Gastroesophageal sphincter (tissue), 4 donors: ENCODE measurements around the gene FOXD3. TPM values are rescaled to one million over a fixed set of nuclear protein-coding genes. Genes with fewer than 3 reads are reported as not detected.

ENCODE experiments used
- ATAC-seq: fragments of 150-250 bp; one replicate; pipeline ENCODE4 v1.9.1; 2016; ENCODE audit warnings: mild to moderate bottlenecking, moderate library complexity
- H3K27ac ChIP-seq, 4 donors: fragments of 200-600 bp; sonication (generic) in 3 of 4; 1 replicate in 3 of 4; 2 replicates in 1 of 4; pipeline ENCODE4 v1.5.1; 2016 to 2019
- H3K27me3 ChIP-seq: fragments of 200-600 bp; sonication (generic); one replicate; pipeline ENCODE4 v1.5.1; 2019
- H3K36me3 ChIP-seq, 2 donors: fragments of 200-600 bp; sonication (generic); one replicate each; pipeline ENCODE4 v1.5.1; 2019; ENCODE audit warnings: control low read depth in 1 of 2
- H3K4me1 ChIP-seq, 3 donors: fragments of 200-600 bp; sonication (generic); 1 replicate in 2 of 3; 2 replicates in 1 of 3; pipeline ENCODE4 v1.5.1; 2016 to 2019; ENCODE audit warnings: control low read depth in 2 of 3
- H3K4me3 ChIP-seq, 2 donors: fragments of 200-600 bp; sonication (generic); one replicate each; pipeline ENCODE4 v1.5.1; 2019; ENCODE audit warnings: mild to moderate bottlenecking in 1 of 2, moderate library complexity in 1 of 2
- H3K9me3 ChIP-seq, 3 donors: fragments of 200-600 bp; sonication (generic); one replicate each; pipeline ENCODE4 v1.5.1; 2017 to 2019; ENCODE audit warnings: control low read depth in 2 of 3
- EP300 ChIP-seq: sonication (generic); formaldehyde crosslinking; IDR thresholded peaks from one replicate; pipeline ENCODE4 v1.6.1; 2017; ENCODE audit warnings: antibody characterized with exemption, mild to moderate bottlenecking
- POLR2A ChIP-seq, 2 donors: fragments of 450-650 bp; IDR thresholded peaks; one replicate each; pipeline ENCODE4 v1.6.1; 2017; ENCODE audit warnings: antibody characterized with exemption in 2 of 2, mild to moderate bottlenecking in 2 of 2, moderate library complexity in 1 of 2
- POLR2AphosphoS5 ChIP-seq: sonication (generic); formaldehyde crosslinking; IDR thresholded peaks from one replicate; pipeline ENCODE4 v1.6.1; 2017; ENCODE audit warnings: antibody characterized with exemption
- whole genome bisulfite sequencing, 2 donors: methylation state at CpG; one replicate each; pipeline ENCODE4 v1.1.5; 2018; ENCODE audit warnings: low coverage in 1 of 2; 5-methylcytosine and 5-hydroxymethylcytosine counted together
- total RNA-seq, 4 donors: library from RNA; depleted of rRNA; stranded (reverse); fragments of >200 nt; gene quantifications; one replicate each; pipeline ENCODE4 v1.1.0, GENCODE V29; 2016
- TF ChIP-seq, protein P1 (sequence below), 4 experiments: fragments of 200-600 bp in 2 of 4; fragments of 450-650 bp in 2 of 4; sonication (generic) in 1 of 4; IDR thresholded peaks; one replicate each; pipeline ENCODE4 v1.5.1; 2017 to 2019; ENCODE audit warnings: antibody characterized with exemption in 4 of 4, mild to moderate bottlenecking in 2 of 4, moderate library complexity in 2 of 4

Gene FOXD3
- total RNA-seq, 4 donors from 2014 or later, result 2.2 to 4.7 (median 2.5) TPM

DNA sequence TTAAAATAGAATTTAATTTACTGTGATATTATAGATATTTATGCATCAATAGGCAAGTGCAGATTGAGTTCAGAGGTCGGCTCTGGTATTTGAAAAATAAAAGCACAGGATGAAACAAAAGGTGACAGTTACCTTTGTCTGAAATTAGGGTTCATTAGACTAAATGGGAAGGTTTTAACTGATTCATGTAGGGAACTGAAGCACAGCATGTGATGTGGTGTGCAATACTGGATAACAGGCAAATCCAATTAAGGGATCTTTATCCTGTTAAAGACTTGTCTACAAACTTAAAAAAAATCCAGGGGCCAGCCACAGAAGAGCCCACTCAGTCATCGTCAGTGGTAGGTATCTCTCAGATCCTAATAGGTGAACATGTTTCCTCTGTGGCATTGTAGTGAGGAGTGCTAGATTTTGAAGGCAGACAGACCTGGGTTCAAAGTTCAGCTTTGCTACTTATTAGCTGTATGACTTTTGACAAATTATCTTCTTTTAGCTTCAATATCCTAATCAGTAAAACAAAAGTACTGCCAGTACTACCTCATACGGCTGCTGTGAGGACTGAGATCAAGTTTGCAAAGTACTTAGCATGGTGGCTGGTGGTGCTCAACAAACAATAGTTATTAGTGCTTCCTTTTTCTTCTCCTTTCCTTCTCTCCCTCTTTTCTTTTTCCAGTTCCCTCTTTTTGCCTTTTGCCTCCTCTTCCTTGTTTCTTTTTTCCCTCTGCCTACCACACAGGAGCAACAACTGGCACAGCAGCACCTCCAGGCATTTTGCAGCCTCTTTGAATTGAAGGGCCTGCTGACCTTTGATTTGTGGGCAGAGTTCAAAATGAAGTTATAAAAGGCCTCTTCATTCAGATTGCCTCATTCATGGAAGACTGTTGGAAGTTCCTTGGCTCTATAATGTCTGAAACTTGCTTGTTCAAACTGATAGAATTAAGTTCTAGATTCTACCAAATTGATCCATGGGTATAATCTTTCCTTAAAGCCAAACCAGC, 44.9 kb upstream of the FOXD3 start:
- H3K4me1 ChIP-seq, result no peaks in the 10 kb centered on the region
- H3K4me3 ChIP-seq, result no peak overlapping the region
- no peaks in the 10 kb centered on the region for H3K27me3 ChIP-seq
- no peak overlapping the region for H3K27ac ChIP-seq
- 57 to 60% methylated on average over 1 to 3 of the region's 3 CpGs for WGBS, 2 donors
- ATAC-seq, result no peak
- no peaks in the 10 kb centered on the region for H3K9me3 ChIP-seq
- TF ChIP-seq POLR2A (IDR thresholded peaks at IDR 0.05) (no peak), EP300 (no peak), POLR2AphosphoS5 (no peak)
- TF ChIP-seq, protein P1, sequence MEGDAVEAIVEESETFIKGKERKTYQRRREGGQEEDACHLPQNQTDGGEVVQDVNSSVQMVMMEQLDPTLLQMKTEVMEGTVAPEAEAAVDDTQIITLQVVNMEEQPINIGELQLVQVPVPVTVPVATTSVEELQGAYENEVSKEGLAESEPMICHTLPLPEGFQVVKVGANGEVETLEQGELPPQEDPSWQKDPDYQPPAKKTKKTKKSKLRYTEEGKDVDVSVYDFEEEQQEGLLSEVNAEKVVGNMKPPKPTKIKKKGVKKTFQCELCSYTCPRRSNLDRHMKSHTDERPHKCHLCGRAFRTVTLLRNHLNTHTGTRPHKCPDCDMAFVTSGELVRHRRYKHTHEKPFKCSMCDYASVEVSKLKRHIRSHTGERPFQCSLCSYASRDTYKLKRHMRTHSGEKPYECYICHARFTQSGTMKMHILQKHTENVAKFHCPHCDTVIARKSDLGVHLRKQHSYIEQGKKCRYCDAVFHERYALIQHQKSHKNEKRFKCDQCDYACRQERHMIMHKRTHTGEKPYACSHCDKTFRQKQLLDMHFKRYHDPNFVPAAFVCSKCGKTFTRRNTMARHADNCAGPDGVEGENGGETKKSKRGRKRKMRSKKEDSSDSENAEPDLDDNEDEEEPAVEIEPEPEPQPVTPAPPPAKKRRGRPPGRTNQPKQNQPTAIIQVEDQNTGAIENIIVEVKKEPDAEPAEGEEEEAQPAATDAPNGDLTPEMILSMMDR (IDR thresholded peaks at IDR 0.05), result no peak
- H3K36me3 ChIP-seq, result no peaks in the 10 kb centered on the region

DNA sequence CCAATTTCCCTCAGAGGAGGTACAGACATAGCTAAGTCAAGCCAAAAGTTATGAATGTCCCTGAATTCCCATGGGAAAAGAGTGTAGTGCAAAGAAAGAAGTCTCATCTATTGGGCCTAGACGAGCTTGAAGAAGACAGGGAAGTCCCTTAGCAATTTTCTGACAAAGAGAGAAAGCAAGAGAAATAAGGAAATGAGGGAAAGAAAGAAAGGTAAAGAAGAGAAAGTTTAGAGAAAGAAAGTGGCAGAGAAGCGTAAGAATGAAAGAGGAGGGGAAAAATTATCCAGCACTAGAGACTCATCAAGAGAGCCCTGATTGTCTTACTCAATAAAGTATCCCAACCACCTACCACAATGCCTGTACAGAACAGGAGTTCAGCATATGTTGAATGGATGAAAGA, 40.6 kb upstream of the FOXD3 start:
- TF ChIP-seq, protein P1 (IDR thresholded peaks at IDR 0.05), result no peak
- TF ChIP-seq POLR2A (IDR thresholded peaks at IDR 0.05), result no peak
- no peak for TF ChIP-seq EP300
- no peak for TF ChIP-seq POLR2AphosphoS5
- no peaks in the 10 kb centered on the region for H3K9me3 ChIP-seq
- H3K4me1 ChIP-seq, result no peaks in the 10 kb centered on the region
- H3K36me3 ChIP-seq, result no peaks in the 10 kb centered on the region
- H3K27ac ChIP-seq, result no peak overlapping the region
- no peak for ATAC-seq
- 76 to 79% methylated on average over 2 of the region's 2 CpGs for WGBS, 2 donors
- no peak overlapping the region for H3K4me3 ChIP-seq
- no peaks in the 10 kb centered on the region for H3K27me3 ChIP-seq

DNA sequence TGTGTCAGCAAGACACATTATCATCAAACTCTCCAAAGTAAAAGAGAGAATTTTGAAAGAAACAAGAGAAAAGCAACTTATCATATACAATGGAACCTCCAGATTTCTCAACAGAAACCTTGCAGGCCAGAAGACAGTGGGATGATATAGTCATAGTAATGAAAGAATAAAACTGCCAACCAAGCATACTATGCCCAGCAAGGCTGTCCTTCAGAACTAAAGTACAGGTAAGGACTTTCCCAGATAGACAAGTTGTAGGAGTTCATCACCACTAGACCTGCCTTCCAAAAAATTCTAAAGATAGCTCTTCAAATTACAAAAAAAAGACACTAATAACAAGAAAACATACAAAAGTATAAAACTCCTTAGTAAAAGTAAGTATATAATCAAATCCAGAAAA, 33.2 kb upstream of the FOXD3 start:
- peaks cover 0 to 31% (median 0%) of the 10 kb centered on the region in 3 donors for H3K9me3 ChIP-seq
- TF ChIP-seq POLR2A (IDR thresholded peaks at IDR 0.05) (no peak), POLR2AphosphoS5 (no peak), EP300 (no peak)
- TF ChIP-seq, protein P1 (IDR thresholded peaks at IDR 0.05), result no peak
- H3K27ac ChIP-seq, result no peak overlapping the region
- no peaks in the 10 kb centered on the region for H3K4me1 ChIP-seq
- H3K36me3 ChIP-seq, result no peaks in the 10 kb centered on the region
- ATAC-seq, result no peak
- H3K4me3 ChIP-seq, result no peak overlapping the region
- H3K27me3 ChIP-seq, result peaks cover 3% of the 10 kb centered on the region

GRCh38 chr1:63294803-63295594, 27.4 kb upstream of the FOXD3 start:
- Histone ChIP-seq H3K27ac (no peak overlapping the region), H3K27me3 (peaks cover 32% of the 10 kb centered on the region), H3K9me3 (peaks cover 0 to 3% (median 0%) of the 10 kb centered on the region in 3 donors), H3K36me3 (no peaks in the 10 kb centered on the region), H3K4me1 (no peaks in the 10 kb centered on the region), H3K4me3 (no peak overlapping the region)
- ATAC-seq, result no peak
- 29 to 30% methylated on average over 4 to 6 of the region's 6 CpGs for WGBS, 2 donors
- TF ChIP-seq POLR2A (IDR thresholded peaks at IDR 0.05) (no peak), EP300 (no peak), POLR2AphosphoS5 (no peak)
- TF ChIP-seq, protein P1 (IDR thresholded peaks at IDR 0.05), result no peak
